Stimulated activated CD8-positive, alpha-beta memory T cell treated with anti-CD3 and anti-CD28 coated beads, Interleukin-15, amount 100 ng/mL, for 48 hours (primary cell): ENCODE measurements around the gene USP2.
"Not testable (repeated sequence)": the region's sequence is repeated elsewhere in the genome, so short reads cannot be mapped to it uniquely, and the experiment has no call there.

Source experiments
- DNase-seq, 2 donors: peaks; one replicate each; pipeline ENCODE4 v3.0.0-alpha.2; 2020; ENCODE audit warnings: low read depth in 2 of 2

USP2 gene

DNA sequence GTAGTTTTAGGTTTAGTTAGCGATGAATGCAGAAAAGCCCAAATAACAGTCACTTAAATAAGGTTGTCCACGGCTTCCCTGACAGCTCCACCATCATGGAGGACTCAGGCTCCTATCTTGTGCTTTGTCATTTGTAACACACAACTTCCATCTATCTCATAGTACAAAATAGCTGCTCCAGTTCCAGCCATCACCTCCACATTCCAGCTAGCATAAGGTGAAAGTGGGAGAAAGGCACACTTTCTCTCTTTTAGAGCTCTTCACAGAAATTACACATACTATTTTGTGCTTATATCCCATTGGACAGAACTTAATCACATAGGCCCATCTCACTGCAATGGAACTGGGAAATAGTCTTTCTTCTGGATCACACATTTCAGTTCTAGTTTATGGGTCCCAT is 32.8 kb upstream of the USP2 start:
- no peak for DNase-seq

GRCh38 chr11:119412072-119412471 is 30.6 kb upstream of the USP2 start:
- DNase-seq = no peak

GRCh38 chr11:119410501-119410900 is 29.0 kb upstream of the USP2 start:
- no peak for DNase-seq

GRCh38 chr11:119409731-119410130 is 28.2 kb upstream of the USP2 start:
- DNase-seq = no peak

- DNase-seq = no peak
Measured at GRCh38 chr11:119406005-119406404, 24.5 kb upstream of the USP2 start.

GRCh38 chr11:119405448-119405847 is 24.0 kb upstream of the USP2 start:
- not testable (repeated sequence) for DNase-seq

DNA sequence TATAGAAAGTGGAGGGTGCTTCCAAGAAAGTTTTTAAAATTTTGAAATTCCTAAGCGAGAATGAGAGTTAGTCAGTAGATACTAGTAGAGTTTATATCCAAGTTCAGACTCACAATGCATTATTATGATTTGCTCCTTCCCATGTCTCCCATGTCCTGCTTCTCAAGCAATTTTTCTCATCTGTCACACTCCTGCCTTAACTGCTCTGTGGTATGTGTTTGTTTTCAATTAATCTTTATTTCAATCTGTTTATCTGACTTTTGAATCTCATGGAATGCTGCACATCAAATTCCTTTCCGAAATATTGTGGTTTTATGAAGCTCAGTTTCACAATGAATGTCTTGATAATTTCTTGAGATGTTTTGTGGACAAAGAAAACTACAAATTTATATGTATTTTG is 23.4 kb upstream of the USP2 start:
- no peak for DNase-seq

DNA sequence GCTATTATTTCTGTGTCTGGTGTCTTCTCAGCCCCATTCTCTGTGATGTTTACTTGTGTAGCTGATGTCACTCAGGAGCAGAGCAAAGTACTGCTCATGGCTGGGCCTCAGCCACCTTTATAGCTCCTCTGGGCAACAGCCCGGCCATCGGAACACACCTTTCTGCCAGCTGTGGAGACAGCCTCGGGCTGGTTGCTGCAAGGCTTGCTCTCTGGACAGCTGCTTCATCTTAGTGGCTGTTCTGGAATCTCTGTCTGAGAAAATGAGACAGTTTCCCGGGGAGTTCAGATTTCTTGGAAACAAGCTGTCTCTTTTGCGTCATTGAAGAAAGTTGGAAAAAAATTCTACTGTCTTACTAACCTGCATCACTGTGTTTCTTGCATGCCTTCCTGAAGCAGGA is 21.5 kb upstream of the USP2 start:
- DNase-seq = no peak

DNA sequence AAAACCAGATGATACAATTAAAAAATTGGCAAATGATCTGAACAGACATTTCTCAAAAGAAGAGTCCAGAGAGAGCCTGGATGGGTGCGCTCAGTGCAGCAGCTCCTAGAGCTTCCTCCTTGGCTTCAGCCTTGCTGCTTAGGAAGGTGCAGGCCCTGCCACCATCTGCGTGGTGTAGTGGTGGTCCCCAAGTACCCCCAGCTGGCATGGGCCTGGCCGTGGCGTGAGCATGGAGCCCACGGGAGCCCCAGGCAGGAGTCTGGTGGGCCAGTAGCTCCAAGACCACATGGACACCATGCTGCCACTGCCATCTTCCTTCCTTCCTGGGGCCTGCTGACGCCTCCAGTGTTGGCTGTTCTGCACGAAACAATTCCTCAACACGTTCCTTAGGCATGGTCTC is 21.0 kb upstream of the USP2 start:
- DNase-seq = no peak

DNA sequence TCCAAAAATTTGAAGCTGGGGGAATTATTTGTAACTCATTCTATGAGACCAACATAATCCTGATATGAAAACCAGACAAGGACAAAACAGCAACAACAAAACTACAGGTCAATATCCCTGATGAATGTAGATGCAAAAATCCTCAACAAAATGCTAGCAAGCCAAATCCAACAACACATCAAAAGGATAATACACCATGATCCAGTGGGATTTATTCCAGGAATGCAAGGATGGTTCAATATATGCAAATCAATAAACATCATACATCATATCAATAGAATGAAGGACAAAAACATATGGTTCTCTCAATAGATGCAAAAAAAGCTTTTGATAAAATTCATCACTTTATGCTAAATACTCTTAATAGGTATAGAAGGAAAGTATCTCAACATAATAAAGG is 19.4 kb upstream of the USP2 start:
- no peak for DNase-seq

DNA sequence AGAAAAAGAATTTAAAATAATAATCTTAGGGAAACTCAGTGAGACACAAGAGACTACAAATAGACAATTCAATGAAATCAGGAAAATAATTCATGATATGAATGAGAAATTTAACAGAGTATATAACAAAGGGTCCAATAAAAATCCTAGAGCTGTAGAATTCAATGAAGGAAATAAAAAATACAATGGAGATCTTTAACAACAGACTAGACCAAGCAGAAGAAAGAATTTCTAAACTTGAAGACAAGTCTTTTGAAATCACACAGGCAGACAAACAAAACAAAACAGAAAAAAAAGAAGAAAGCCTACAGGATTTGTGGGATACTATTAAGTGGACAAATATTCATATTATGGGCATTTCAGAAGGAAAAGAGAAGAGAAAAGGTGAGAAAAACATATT is 16.2 kb upstream of the USP2 start:
- DNase-seq = no peak

GRCh38 chr11:119396835-119397234 is 15.3 kb upstream of the USP2 start:
- no peak for DNase-seq

DNA sequence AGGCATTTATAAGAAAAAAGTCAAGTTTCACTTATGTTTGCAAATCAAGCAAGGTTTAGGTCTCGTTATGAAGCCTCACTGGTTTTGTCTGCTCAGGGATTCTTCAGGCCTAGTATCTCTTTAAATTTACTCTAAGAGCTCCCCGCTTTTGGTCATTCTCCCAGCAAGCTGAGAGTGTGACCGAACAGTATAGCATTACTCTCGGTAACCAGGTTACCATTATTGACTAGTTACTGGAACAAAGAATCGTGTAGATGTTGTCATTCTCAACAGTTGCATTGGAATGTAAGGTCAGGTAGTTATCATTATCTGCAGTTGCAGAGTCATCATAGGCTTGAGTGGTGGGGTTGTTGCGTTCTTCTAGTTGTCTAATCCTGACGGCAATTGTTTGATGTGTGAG is 9.8 kb upstream of the USP2 start:
- no peak for DNase-seq

DNA sequence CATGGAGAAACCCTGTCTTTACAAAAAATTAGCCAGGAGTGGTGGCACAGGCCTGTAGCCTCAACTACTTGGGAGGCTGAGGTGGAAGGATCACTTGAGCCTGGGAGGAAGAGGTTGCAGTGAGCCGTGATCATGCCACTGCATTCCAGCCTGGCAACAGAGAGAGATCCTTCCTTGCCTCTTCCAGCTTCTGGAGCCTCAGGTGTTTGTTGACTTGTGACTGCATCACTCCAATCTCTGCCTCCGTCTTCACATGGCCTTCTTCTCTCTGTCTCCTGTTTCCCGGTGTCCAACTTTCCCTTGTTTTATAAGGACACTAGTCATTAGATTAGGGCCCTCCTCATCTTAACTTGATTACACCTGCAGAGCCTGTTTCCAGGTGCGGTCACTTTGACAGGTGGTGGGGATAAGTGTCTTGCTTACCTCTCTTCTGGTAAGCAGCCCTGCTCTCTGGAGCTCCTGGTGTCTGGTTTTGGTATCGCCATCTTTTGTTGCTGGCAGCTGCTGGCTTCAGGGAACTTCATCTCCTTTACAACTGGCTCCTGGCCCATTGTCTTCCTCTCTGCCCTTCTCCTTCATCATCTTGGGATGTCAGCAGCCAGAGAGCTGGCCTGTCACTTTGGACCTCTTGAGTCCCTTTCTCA is 8.2 kb upstream of the USP2 start:
- DNase-seq = no peak

- DNase-seq = no peak
Measured at GRCh38 chr11:119388103-119388502, 6.6 kb upstream of the USP2 start.

DNA sequence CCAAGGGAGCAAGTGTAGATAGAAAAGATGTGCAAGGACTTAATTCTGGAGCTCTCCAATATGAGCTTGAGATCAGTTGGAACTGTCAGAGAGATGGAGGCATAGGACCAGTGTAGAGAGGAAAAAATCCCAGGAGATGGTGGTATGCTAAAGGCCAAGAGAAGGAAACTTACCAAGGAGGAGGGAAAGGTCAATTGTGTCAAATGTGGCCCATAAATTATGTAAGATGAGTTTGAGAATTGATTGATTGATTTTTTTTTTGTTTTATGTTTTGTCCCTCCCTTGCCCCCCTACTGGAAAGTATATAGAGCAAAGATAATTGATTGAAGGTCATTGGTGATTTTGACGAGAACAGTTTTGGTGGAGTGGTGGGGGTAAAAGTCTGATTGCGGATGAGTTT is 2.8 kb upstream of the USP2 start:
- no peak for DNase-seq

GRCh38 chr11:119382513-119382912 is 1.0 kb upstream of the USP2 start:
- not testable (repeated sequence) for DNase-seq

DNA sequence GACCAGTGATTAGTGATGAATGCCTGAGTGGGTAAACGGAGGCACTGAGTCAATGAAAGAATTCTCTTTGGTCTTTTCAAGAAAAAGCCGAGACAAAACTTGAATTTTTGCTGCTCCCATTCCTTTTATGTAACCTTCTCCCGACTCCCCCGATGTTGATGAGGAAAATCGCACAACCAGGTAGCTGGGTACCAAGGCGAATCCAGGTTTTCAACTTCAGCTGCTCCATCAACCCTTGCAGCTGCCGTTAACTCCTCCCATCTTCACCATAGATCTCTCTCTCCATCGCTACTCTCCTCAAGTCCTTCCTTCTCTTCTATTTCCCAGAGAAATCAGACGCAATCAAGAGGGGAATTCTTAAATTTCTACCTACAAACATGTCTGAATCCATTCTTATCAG is 611 bp upstream of the USP2 start:
- no peak for DNase-seq

DNA sequence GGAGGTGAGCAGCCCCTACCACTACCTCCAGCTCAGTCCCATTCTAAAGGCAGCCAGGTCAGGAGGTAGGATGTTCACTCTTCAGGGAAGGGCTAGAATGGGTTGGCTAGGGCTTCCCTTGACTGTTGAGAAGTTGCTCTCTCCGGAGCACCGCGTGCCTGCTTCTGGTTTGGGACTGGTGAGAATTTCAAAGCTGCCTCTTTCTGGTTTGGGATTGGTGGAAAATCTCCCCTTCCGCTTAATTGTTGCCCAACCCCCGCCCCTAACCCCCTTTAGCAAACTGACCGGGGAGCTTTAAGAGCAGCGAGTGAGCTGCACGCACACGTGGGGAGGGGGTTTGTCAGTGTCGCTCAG is 686 bp downstream of the USP2 start:
- no peak for DNase-seq

DNA sequence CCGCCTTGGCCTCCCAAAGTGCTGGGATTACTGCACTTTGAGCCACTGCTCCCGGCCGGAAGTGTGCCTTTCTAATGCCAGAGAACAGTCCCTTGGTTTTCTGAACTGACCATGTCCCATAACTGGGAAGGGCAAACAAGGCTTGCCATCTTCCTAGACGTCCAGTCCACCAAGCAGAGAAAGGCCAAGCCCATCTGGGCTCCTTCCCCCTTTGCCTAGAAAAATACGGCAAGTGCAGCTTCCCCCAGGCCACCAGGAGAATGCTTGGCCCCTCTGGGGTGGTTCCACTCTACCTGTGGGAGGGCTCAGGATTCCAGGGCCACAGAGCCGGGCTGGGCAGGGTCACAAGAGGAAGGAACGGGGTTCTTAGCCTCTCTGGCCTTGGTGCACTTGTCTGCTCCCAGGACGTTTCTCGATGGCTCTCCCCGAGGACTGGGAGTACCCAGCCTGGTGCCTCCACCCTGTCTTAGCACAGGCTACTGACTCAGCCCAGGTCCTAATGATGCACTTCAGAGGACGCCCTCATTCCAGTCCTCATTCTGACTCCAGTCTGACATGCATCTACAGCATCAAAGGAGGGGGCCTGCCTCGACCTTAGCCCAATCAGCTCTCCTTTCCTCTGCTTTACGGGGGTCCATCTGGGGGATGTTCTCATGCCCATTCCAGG is 1.2 kb downstream of the USP2 start:
- no peak for DNase-seq

DNA sequence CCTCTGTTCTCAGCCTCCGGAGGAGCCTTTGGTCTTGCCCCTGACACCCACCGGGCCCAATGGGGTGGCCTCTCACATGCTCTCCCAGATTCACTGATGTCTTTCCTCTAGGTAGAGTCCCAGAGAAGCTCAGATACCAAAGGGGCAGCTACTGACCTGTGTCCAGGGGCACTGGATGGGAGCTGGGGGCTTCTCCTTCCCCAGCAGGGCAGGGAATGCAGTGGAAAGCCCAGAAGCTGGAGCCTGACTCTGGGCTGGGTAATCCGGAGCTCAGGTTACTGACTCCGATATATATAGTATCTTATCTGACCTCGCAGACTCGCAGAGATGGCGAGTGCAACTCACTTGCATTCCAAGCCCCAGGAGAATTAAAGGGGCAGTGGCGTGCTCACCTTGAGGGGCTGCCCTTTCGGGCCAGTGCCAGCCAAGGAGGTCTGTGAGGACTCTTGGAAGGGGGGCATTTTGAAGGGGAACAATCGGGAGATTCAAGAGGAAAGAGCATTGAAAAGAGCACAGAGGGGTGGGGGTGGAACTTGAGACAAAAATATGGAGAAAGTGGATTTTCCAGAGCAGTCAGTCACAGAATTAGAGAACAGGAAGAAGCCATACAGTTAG is 2.5 kb downstream of the USP2 start:
- DNase-seq = no peak

GRCh38 chr11:119377961-119378667 is 3.4 kb downstream of the USP2 start:
- DNase-seq = no peak
